ENCODE measurements around the gene PGS1. TPM values are rescaled to one million over a fixed set of nuclear protein-coding genes. Genes with fewer than 3 reads are reported as not detected.
"Not testable (repeated sequence)": the region's sequence is repeated elsewhere in the genome, so short reads cannot be mapped to it uniquely, and the experiment has no call there.

PGS1 gene
- total RNA-seq: 30.4 and 36.0 TPM in 2 replicates
- polyA plus RNA-seq: 42.5 and 52.2 TPM in 2 replicates

GRCh38 chr17:78378225-78379130 is at the start of gene PGS1:
PGS1 (plus strand) TSS chr17:78378649; CDS start chr17:78378666, 17 bp downstream.
- H3K4me1 ChIP-seq (ENCODE audit: insufficient read depth): peaks cover 41% of the 10 kb centered on the region

GRCh38 chr17:78329263-78330059 is 49.0 kb upstream of the PGS1 start:
- no peaks in the 10 kb centered on the region for H3K79me2 ChIP-seq
- H3K27ac ChIP-seq: no peak overlapping the region
- no peaks in the 10 kb centered on the region for H4K20me1 ChIP-seq (ENCODE audit: insufficient read depth, poor library complexity, severe bottlenecking)
- 86% methylated on average over 15 of the region's 16 CpGs for WGBS (ENCODE audit: low lambda C conversion rate, missing lambda C conversion rate)
- peaks cover 15% of the 10 kb centered on the region for H3K4me1 ChIP-seq (ENCODE audit: insufficient read depth)
- TF ChIP-seq EZH2 (IDR thresholded peaks at IDR 0.05; ENCODE audit: borderline replicate concordance): no peak
- TF ChIP-seq EZH2phosphoT487 (IDR thresholded peaks at IDR 0.05; ENCODE audit: low read depth, severe bottlenecking, unreplicated experiment): no peak
- TF ChIP-seq CTCF (IDR thresholded peaks at IDR 0.05; ENCODE audit: poor library complexity): no peak
- H2AFZ ChIP-seq: no peak overlapping the region
- H3K4me3 ChIP-seq: no peak overlapping the region
- DNase-seq (ENCODE audit: low spot score): no peak
- H3K4me2 ChIP-seq: no peak overlapping the region
- H3K9me2 ChIP-seq (replicated peaks; ENCODE audit: insufficient read depth): no peaks in the 10 kb centered on the region
- no peaks in the 10 kb centered on the region for H3K36me3 ChIP-seq (replicated peaks; ENCODE audit: insufficient read depth, low read depth)
- no peaks in the 10 kb centered on the region for H3K9me3 ChIP-seq (ENCODE audit: low read depth)
- no peaks in the 10 kb centered on the region for H3K27me3 ChIP-seq

More at GRCh38 chr17:78378225-78379130, at the start of gene PGS1:
- Histone ChIP-seq H2AFZ (peak within 1 kb of the TSS; percentile 91), H3K79me2 (peaks cover 53% of the 10 kb centered on the region), H3K9me3 (ENCODE audit: low read depth) (no peaks in the 10 kb centered on the region), H4K20me1 (ENCODE audit: insufficient read depth, poor library complexity, severe bottlenecking) (peaks cover 15% of the 10 kb centered on the region), H3K4me2 (peak within 1 kb of the TSS; percentile 83), H3K27me3 (no peaks in the 10 kb centered on the region), H3K9me2 (replicated peaks; ENCODE audit: insufficient read depth) (no peaks in the 10 kb centered on the region), H3K27ac (peak within 1 kb of the TSS; percentile 95), H3K36me3 (replicated peaks; ENCODE audit: insufficient read depth, low read depth) (no peaks in the 10 kb centered on the region), H3K4me3 (peak within 1 kb of the TSS; percentile 75)
- peak; percentile 89 for DNase-seq (ENCODE audit: low spot score)
- TF ChIP-seq CTCF (IDR thresholded peaks at IDR 0.05; ENCODE audit: poor library complexity): no peak
- TF ChIP-seq EZH2 (IDR thresholded peaks at IDR 0.05; ENCODE audit: borderline replicate concordance): no peak
- no peak for TF ChIP-seq EZH2phosphoT487 (IDR thresholded peaks at IDR 0.05; ENCODE audit: low read depth, severe bottlenecking, unreplicated experiment)
- 6% methylated on average over 79 of the region's 89 CpGs for WGBS (ENCODE audit: low lambda C conversion rate, missing lambda C conversion rate)

- no peaks in the 10 kb centered on the region for H4K20me1 ChIP-seq (ENCODE audit: insufficient read depth, poor library complexity, severe bottlenecking)
- no peaks in the 10 kb centered on the region for H3K79me2 ChIP-seq
- H3K4me2 ChIP-seq: no peak overlapping the region
- no peaks in the 10 kb centered on the region for H3K9me3 ChIP-seq (ENCODE audit: low read depth)
- peaks cover 6% of the 10 kb centered on the region for H3K4me1 ChIP-seq (ENCODE audit: insufficient read depth)
- no peak overlapping the region for H3K4me3 ChIP-seq
- H3K27ac ChIP-seq: no peak overlapping the region
- 64% methylated on average over 13 of the region's 13 CpGs for WGBS (ENCODE audit: low lambda C conversion rate, missing lambda C conversion rate)
- TF ChIP-seq CTCF (IDR thresholded peaks at IDR 0.05; ENCODE audit: poor library complexity): no peak
- TF ChIP-seq EZH2phosphoT487 (IDR thresholded peaks at IDR 0.05; ENCODE audit: low read depth, severe bottlenecking, unreplicated experiment): no peak
- TF ChIP-seq EZH2 (IDR thresholded peaks at IDR 0.05; ENCODE audit: borderline replicate concordance): no peak
- no peaks in the 10 kb centered on the region for H3K27me3 ChIP-seq
- DNase-seq (ENCODE audit: low spot score): no peak
- H3K9me2 ChIP-seq (replicated peaks; ENCODE audit: insufficient read depth): no peaks in the 10 kb centered on the region
- no peaks in the 10 kb centered on the region for H3K36me3 ChIP-seq (replicated peaks; ENCODE audit: insufficient read depth, low read depth)
- no peak overlapping the region for H2AFZ ChIP-seq
Observed at GRCh38 chr17:78330570-78331224, 47.8 kb upstream of the PGS1 start.

- not testable (repeated sequence) for H2AFZ ChIP-seq; H3K9me3 ChIP-seq (ENCODE audit: low read depth); H3K27ac ChIP-seq; H3K27me3 ChIP-seq; H3K4me2 ChIP-seq; H4K20me1 ChIP-seq (ENCODE audit: insufficient read depth, poor library complexity, severe bottlenecking); H3K4me3 ChIP-seq; H3K36me3 ChIP-seq (replicated peaks; ENCODE audit: insufficient read depth, low read depth); H3K79me2 ChIP-seq; H3K4me1 ChIP-seq (ENCODE audit: insufficient read depth); DNase-seq (ENCODE audit: low spot score); H3K9me2 ChIP-seq (replicated peaks; ENCODE audit: insufficient read depth)
- 92% methylated on average over 12 of the region's 12 CpGs for WGBS (ENCODE audit: low lambda C conversion rate, missing lambda C conversion rate)
Observed at GRCh38 chr17:78331355-78331754, 47.1 kb upstream of the PGS1 start.
